ENCODE measurements around the gene CTNNBL1.
"Not testable (repeated sequence)": the region's sequence is repeated elsewhere in the genome, so short reads cannot be mapped to it uniquely, and the experiment has no call there.

CTNNBL1 gene

DNA sequence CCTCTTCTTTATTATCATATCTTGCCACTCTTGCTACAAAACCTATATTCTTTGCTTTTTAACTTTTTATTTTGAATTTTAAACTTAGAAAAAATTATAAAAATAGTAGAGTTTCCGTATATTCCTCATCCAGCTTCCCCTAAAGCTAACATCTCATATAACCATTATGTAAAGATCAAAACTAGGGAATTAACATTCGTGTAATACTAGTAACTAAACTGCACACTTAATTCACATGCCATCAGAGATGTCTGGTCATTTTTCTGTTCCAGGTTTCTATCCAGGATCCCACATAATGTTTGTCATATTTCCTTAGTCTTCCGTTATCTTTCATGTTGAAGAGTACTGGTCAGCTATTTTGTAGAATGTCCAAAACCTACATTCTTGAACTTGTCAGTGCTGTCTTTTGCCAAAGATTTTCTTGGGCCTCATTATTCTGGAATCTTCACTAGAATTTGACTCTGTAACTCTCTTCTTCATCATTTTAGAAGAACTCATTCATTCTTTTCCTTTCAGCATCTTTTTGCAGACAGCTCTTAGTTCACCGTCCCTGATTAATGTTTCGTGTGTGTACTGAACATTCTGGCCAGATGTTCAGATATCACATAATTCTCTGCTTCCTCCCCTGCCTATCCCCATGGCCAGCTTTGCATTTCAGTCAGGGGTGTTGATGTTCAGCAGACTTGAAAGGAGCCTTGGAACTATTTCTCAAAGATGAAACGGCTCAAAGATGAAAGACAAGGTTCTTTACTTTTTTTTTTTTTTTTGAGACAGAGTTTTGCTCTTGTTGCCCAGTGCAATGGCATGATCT is 9.4 kb downstream of the CTNNBL1 start:
- H3K4me3 ChIP-seq (ENCODE audit: low read depth, low read length) = no peak overlapping the region
- DNase-seq (ENCODE audit: low read depth) = no peak

DNA sequence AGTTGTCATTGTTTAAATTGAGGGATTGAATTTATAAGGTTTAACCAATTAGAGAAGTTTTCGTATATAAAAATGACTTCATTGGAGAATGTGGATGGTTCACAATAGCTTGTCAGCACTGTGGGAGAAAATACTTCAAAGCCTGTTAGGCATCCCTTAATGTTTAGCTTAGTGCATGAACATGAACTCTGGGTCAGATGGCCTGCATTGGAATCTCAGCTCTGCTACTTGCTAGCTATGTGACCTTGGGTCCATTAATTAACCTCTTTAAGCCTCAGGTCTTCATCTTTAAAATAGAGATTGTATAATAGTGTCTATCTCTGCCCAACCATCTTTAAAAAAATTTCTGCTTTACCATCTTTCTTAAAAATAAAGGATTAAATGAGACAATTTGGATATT is 11.1 kb downstream of the CTNNBL1 start:
- H3K4me3 ChIP-seq (ENCODE audit: low read depth, low read length) = no peak overlapping the region
- no peak for DNase-seq (ENCODE audit: low read depth)

DNA sequence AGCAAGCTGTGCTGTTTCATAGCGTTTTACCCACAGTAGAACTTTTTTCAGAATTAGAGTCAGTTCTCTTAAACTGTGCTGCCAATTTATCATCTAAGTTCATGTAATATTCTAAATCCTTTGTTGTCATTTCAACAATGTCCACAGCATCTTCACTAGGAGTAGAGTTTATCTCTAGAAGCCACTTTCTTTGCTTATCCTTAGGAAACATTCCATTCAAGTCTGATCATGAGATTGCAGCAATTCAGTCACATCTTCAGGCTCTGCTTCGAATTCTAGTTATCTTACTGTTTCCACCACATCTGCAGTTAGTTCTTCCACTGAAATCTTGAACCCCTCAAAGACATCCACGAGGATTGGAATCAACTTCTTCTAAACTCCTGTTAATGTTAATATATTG is 12.5 kb downstream of the CTNNBL1 start:
- H3K4me3 ChIP-seq (ENCODE audit: low read depth, low read length) = no peak overlapping the region
- no peak for DNase-seq (ENCODE audit: low read depth)

DNA sequence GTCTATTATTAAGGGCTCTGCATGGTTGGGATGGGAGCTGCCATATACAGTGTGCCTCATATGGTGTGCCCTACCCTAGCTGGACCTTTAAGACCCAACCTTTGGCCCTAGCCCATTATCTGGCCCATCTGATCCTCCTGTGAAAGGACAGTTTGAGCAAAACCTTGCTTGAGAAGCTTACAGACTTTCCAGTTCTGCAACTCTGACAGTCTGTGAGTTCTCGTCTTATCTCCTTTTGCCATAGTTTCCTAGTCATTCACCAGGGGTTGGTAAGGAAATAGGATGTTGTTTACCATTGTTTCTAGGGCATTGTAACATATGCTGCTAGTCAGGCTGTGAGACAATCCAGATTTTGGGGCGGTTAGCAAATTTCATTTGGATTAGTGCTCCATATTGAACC is 17.2 kb downstream of the CTNNBL1 start:
- no peak for DNase-seq (ENCODE audit: low read depth)

DNA sequence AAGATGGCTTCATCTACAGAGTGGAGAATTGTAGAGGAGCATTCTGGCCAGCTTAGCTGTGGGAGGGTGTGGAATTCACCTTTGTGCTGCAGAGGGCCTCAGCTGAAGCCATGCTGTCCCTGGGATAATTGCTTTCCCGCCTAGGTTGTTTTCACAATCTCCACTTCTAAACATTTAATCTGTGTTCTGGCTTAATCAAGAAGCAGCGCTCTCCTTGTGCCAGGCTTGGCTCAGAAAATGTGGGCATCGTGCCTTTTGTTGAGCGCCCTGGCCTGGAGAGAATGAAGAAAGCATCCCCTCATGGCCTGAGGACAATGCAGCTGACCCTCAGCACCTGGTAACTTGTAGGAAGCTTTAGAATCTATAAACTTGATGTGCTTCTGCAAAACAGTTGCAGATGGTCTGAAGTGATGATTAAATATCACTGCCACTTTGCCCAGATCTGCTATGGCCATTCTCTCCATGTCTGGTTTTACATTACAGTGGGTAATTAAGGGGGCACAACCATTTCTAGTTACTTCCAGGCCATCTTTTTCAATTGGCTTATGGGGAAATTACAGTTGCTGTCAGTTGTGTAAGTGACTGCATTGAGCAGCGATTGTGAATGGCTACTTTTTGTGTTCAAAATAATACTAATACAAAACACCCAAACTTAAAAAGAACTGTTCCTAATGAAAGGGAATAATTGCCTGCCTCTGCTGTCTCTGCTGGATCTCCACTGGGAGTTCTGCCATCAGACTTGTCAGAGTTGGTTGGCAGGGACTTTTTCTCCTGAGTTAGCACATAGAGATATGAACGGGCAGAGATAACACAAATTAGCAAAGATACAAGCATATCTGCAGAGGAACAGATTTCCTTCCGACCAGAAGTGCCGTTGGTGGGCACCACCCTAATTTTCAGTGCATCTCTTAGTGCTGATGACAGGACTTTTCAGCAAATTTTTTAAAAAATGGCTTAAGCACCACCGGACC is 18.4 kb downstream of the CTNNBL1 start:
- DNase-seq (ENCODE audit: low read depth) = no peak
- no peak overlapping the region for H3K4me3 ChIP-seq (ENCODE audit: low read depth, low read length)

More for the DNA sequence above, 17.2 kb downstream of the CTNNBL1 start:
- no peak overlapping the region for H3K4me3 ChIP-seq (ENCODE audit: low read depth, low read length)

DNA sequence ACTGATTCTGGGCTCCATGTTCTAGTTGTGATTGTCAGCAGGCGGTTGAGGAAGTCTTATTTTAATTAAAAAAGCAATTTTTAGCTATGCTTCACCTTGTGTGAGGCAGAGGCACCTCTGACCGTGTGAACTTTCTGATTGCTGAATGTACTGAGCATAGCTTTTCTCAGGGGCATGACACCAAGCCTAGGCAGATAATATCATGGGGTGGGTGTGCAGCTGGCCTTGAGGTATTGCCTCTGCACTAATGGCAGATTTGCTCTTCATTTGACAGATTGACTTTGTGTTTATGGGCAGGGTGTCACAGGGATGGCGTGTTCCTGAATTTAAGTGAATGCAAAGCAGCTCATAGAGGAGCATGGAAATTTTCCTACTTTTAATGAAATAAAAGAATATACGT is 19.6 kb downstream of the CTNNBL1 start:
- H3K4me3 ChIP-seq (ENCODE audit: low read depth, low read length) = no peak overlapping the region

DNA sequence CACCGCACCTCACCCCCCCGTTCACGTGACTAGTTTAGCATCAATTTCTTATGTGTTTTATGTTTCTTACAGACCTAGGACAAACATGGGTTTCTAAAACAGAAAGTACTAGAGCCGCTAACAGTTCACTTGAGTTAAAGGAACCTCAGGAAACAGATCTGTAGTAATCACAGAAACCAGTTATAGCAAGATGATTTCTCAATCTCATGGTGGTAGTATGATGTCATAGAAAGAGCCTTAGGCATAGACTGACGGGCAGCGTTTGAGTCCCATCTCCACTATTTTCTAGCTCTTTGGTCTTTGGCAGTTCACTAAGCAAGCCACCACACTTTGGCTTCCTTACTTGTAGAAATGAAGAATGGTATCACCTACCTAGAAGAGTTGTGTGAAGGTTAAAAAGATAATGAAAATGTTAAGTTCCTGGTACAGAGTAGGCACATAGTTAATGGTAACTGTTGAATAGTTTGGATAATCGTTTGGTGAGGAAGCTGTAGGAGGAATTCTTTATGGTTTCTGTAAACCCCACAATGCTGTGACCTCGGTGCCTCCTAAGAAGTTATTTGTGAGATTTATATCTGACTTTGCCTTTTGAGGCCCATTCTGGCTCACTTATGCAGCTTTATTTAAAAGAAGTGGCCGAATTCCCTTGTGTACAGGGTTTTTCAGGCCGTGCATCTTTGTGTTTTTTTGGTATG is 21.3 kb downstream of the CTNNBL1 start:
- DNase-seq (ENCODE audit: low read depth) = peak; percentile 15
- H3K4me3 ChIP-seq (ENCODE audit: low read depth, low read length) = no peak overlapping the region

More for the DNA sequence above, 19.6 kb downstream of the CTNNBL1 start:
- no peak for DNase-seq (ENCODE audit: low read depth)

DNA sequence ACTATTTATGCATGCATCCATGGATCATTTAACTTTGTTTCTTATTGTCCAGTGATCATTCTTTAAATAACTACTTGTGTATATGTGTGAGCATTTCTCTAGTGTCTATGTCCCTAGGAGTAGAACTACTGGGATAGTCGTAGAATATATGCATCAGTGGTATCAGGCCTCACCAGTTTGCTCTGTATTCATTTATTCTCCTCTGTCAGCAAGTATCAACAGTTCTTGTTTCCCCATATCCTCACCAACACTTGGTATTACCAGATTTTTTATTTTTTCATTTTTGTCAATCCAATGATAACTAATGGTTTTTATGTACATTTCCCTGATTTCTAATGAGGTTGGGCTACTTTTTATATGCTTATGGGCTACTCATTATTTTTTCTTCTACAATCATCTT is 27.9 kb downstream of the CTNNBL1 start:
- H3K4me3 ChIP-seq (ENCODE audit: low read depth, low read length) = no peak overlapping the region
- no peak for DNase-seq (ENCODE audit: low read depth)

DNA sequence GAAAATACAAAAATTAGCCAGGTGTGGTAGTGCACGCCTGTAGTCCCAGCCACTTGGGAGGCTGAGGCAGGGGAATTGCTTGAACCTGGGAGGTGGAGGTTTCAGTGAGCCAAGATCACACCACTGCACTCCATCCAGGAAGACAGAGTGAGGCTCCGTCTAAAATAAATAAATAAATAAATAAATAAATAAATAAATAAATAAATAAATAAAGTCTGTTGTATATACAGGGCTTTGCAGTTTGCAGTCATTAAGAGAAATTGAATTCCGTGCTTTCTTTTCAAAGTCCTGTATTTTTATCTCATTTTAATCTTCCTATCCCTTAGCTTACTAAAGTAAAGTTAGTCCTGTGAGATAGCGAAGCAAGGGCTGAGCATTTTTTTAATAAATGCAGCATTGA is 28.5 kb downstream of the CTNNBL1 start:
- not testable (repeated sequence) for H3K4me3 ChIP-seq (ENCODE audit: low read depth, low read length); DNase-seq (ENCODE audit: low read depth)

DNA sequence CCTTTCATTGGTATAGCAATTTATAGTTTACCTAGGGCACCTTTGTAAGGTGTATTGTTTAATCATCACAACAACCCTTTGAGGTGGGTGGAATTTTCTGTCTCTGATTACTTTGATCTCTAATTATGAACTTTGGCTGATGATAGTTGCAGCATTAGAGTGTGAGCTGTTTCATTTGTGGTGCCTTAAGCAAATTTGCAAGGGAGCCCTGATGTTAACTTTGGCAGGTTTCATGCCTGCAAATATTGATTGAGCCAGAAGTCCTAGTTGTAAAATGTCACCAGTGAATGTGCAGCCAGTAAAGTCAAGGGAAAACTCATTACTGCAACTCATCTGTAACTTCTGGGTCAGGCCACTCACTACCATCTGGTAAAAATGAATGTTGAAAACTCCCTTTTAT is 29.8 kb downstream of the CTNNBL1 start:
- H3K4me3 ChIP-seq (ENCODE audit: low read depth, low read length) = no peak overlapping the region
- DNase-seq (ENCODE audit: low read depth) = no peak

DNA sequence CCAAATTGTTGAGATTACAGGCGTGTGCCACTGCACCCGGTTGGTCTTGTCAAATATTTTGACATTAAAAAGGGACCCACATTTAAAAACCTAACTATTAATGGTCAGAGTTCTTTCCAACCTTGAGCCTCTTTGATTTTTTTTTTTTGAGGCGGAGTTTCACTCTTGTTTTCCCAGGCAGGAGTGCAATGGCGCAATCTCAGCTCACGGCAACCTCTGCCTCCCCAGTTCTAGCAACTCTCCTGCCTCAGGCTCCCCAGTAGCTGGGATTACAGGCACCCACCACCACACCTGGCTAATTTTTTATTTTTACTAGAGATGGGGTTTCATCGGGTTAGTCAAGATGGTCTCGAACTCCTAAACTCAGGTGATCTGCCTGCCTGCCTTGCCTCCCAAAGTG is 31.3 kb downstream of the CTNNBL1 start:
- no peak for DNase-seq (ENCODE audit: low read depth)
- H3K4me3 ChIP-seq (ENCODE audit: low read depth, low read length) = no peak overlapping the region

DNA sequence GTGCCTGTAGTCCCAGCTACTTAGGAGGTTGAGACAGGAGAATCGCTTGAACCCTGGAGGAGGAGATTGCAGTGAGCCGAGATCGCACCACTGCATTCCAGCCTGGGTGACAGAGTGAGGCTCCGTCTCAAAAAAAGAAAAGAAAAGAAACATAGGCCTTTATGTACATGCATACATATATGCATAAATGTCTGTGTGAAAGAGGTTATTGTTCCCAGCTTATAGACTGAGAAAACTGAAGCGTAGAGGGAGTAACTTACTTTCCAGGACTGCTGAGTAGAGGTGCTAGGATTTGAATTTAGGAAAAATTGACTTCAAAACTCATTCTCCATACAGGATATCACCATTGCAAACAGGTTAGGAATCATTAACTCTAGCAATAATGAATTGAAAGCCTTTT is 32.0 kb downstream of the CTNNBL1 start:
- no peak for DNase-seq (ENCODE audit: low read depth)
- H3K4me3 ChIP-seq (ENCODE audit: low read depth, low read length) = no peak overlapping the region

DNA sequence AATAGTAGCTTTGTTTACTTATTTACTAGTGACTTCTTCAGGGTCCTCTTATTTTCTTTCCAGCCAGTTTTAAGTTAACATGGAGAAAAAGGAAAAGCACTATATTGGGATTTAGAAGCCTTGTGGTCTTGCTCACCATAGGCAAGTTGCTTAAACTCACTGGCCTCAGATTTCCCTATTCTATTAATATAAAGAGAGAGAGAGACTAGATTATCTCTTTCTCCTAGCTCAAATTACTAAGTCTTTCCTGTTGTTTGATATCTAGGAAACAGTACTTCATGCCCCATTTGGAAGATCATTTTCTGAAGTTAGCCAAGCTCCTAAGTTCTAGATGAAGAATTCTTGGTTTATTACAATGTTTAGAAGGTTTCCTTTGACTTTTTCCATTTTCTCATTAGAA is 32.5 kb downstream of the CTNNBL1 start:
- H3K4me3 ChIP-seq (ENCODE audit: low read depth, low read length) = no peak overlapping the region
- DNase-seq (ENCODE audit: low read depth) = no peak

DNA sequence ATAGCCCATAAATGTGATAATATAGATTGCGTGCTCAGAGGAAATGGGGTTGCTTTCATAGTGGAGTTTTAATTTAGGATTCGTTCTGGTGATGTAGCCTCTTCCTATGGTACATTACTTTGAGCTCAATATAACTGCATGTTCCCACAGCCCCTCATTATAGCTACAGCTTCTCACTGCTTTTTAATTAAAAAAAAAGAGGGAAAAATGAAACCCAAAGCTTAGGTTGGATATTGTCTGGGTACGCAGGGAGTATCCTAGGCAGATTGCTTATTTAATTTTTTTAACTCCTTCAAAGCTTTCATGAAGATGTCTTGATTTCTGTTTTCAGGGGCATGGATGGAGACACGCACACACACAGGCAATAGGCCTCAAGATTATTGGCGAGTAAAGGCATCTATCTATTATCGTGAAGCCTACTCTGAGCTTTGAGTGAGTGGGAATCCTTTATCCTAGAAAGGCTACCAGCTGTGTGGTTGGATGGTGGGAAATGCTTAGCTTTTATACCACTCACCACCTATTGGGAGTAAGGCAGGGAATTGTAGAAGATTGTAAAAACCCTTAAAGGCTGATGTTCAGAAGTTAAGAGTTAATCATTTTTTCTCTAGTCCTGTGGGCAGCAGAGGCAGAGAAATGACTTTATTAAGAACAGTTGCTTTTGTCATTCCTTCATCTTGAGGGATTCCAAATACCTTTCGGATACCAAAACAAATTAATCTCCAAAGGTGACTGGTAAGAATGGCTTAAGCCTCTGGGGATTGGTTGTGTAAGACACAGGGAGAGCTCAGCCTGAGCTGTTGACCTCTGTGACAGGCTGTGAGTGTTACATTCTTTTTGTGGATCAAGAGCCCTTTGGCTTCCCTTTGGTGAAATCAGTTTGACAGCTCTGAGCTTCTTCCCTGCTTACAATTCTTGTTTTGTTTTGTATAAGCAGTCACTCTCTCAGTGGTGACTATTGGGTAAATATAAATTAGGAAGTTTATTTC is 33.4 kb downstream of the CTNNBL1 start:
- DNase-seq (ENCODE audit: low read depth) = peak; percentile 23
- H3K4me3 ChIP-seq (ENCODE audit: low read depth, low read length) = no peak overlapping the region

DNA sequence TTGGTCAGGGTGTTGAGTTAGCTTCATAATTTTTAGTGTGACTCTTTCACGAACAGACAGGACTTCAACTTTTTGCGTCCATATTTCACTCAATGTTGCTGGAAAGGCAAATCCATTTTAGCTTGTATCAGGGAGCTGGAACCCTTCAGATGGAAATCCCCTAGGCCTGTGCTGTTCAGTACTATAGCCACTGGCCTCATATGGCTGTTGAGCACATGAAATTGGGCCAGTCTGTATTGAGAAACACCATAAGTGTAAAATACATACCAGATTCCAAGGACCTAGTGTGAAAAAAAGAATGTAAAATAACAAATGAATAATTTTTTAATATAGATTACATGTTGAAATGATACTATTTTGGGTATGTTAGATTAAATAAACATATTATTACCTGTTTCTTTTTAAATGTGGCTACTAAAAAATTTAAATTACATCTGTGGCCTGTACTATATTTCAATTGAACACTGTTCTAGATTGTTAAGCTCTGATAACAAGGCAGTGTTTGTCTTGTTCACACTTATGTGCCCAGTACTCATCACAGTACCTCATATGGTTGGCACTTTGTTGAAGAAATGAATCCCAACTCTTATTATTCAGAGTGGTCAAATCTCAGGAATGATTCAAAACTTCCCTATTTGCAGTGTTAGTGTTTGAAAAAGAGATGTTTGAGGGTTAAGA is 34.3 kb downstream of the CTNNBL1 start:
- no peak for DNase-seq (ENCODE audit: low read depth)
- no peak overlapping the region for H3K4me3 ChIP-seq (ENCODE audit: low read depth, low read length)

DNA sequence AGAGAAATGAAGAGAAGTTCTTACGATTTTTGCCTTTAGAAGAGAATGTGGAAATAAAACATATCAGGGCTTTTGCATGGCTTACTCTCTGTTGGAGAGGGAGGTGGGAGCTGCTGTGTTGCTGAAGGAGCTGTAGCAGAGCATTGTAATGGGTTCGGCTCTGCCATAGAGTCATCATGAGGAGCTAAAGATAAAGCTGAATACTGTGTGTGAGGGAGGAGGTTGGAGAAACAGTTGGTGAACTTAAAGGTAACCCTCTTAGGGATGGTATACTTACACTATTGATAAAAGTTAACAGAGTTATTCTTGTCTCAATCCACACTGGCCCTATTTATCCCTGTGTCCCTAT is 34.8 kb downstream of the CTNNBL1 start:
- no peak for DNase-seq (ENCODE audit: low read depth)
- no peak overlapping the region for H3K4me3 ChIP-seq (ENCODE audit: low read depth, low read length)

DNA sequence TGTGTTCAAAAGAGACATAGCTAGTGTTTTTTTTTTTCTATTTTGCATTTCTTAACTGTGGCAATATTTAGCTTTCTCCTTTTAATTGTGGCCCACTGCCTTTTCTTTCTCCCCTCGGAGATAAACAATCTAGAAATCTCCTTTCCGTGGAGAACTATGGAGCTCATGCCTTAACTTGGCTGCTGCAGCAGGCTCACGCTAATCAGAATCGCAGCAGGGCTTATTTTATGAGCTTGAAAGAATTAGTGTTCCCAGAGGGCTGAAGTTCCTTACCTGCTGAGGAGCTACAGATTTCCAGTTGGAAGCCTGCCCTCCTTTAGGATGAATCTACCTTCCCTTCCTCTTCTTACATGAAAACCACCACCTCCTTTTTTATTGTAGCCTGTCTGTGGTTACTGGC is 35.6 kb downstream of the CTNNBL1 start:
- H3K4me3 ChIP-seq (ENCODE audit: low read depth, low read length) = no peak overlapping the region
- no peak for DNase-seq (ENCODE audit: low read depth)

DNA sequence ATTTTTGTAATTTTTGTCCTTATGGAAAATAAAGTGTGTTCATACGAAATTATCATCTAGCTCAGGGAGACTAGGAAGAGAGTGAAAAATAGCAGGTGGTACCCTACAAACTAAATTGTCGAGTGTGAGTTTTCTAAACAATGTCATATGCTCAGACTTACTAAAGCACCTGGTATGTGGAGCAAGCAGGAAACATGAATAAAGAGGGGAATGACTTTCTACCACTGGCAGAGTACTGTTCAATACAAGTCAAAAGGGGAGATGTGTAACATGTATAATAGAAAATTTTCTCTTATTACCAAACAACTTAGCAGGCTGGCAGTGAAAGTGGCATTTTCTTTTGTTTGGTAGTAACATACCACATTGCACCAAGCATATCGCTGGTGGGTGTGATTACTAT is 36.1 kb downstream of the CTNNBL1 start:
- no peak overlapping the region for H3K4me3 ChIP-seq (ENCODE audit: low read depth, low read length)
- DNase-seq (ENCODE audit: low read depth) = no peak

Measured in skeletal muscle cell (primary cell).